Neural cell (in vitro differentiated cells): ENCODE measurements around the gene ZNF490. TPM values are rescaled to one million over a fixed set of nuclear protein-coding genes. Genes with fewer than 3 reads are reported as not detected.

Experiments used
- H2AFZ ChIP-seq: fragments of 200-600, 300-800 bp; sonication (generic), shearing (Covaris generic); 2 replicates; pipeline ENCODE4 v1.6.0; 2014; ENCODE audit warnings: low read depth, mild to moderate bottlenecking, antibody characterized with exemption, low read length, moderate library complexity
- H3F3A ChIP-seq: fragments of 200-600 bp; shearing (Covaris generic); 2 replicates; pipeline ENCODE4 v1.6.1; 2016; ENCODE audit warnings: mild to moderate bottlenecking, moderate library complexity, mixed read lengths, antibody characterized with exemption, low read length; ENCODE audit not compliant: insufficient read depth, poor library complexity, severe bottlenecking
- H3K27ac ChIP-seq: fragments of 200-600, 300-800 bp; sonication (generic), shearing (Covaris generic); 2 replicates; pipeline ENCODE4 v1.5.1; 2014; ENCODE audit warnings: mild to moderate bottlenecking, low read length, moderate library complexity
- H3K27me3 ChIP-seq: fragments of 300-800, 200-600 bp; sonication (generic), shearing (Covaris generic); 2 replicates; pipeline ENCODE4 v1.6.0; 2014; ENCODE audit warnings: mild to moderate bottlenecking, low read depth, low read length, moderate library complexity; ENCODE audit not compliant: insufficient read depth
- H3K36me3 ChIP-seq: fragments of 300-800, 200-600 bp; sonication (generic), shearing (Covaris generic); 2 replicates; pipeline ENCODE4 v1.5.1; 2014; ENCODE audit warnings: mild to moderate bottlenecking, antibody characterized with exemption, low read length, moderate library complexity; ENCODE audit not compliant: insufficient read depth
- H3K4me2 ChIP-seq: fragments of 300-800, 200-600 bp; sonication (generic), shearing (Covaris generic); 2 replicates; pipeline ENCODE4 v1.6.0; 2014; ENCODE audit warnings: mild to moderate bottlenecking, low read length
- H3K4me3 ChIP-seq: fragments of 300-800, 200-600 bp; sonication (generic), shearing (Covaris generic); 2 replicates; pipeline ENCODE4 v1.5.1; 2014; ENCODE audit warnings: mild to moderate bottlenecking, low read length, moderate library complexity
- H3K79me2 ChIP-seq: fragments of 200-600 bp; shearing (Covaris generic); replicated peaks from 2 replicates; pipeline ENCODE4 v1.6.0; 2014; ENCODE audit warnings: mild to moderate bottlenecking, low read length, moderate library complexity; ENCODE audit not compliant: insufficient read depth
- H3K9ac ChIP-seq: fragments of 300-800, 200-600 bp; sonication (generic), shearing (Covaris generic); 2 replicates; pipeline ENCODE4 v1.6.1; 2016; ENCODE audit warnings: mild to moderate bottlenecking, low read length, mixed read lengths
- H3K9me2 ChIP-seq: fragments of 200-600 bp; shearing (Covaris generic); 2 replicates; pipeline ENCODE4 v1.6.1; 2016; ENCODE audit warnings: mild to moderate bottlenecking, low read length, mixed read lengths; ENCODE audit not compliant: insufficient read depth
- H3K9me3 ChIP-seq: fragments of 200-600, 300-800 bp; sonication (generic), shearing (Covaris generic); 2 replicates; pipeline ENCODE4 v1.6.1; 2016; ENCODE audit warnings: mild to moderate bottlenecking, mixed run types, low read length, moderate library complexity, mixed read lengths
- H4K20me1 ChIP-seq: fragments of 200-600 bp; shearing (Covaris generic); 2 replicates; pipeline ENCODE4 v1.6.1; 2016; ENCODE audit warnings: mild to moderate bottlenecking, mixed run types; ENCODE audit not compliant: insufficient read depth
- EP300 ChIP-seq: fragments of 450-650 bp; conservative IDR thresholded peaks from 2 replicates; pipeline ENCODE4 v1.6.1; 2014; ENCODE audit warnings: antibody characterized with exemption, mild to moderate bottlenecking, moderate library complexity; ENCODE audit not compliant: poor library complexity, severe bottlenecking
- EZH2 ChIP-seq: fragments of 200-600, 300-800 bp; shearing (Covaris generic), sonication (generic); IDR thresholded peaks from 2 replicates; pipeline ENCODE4 v1.6.1; 2014; ENCODE audit warnings: antibody characterized with exemption, low read length, borderline replicate concordance, mild to moderate bottlenecking; ENCODE audit not compliant: insufficient read depth, poor library complexity, severe bottlenecking
- MXI1 ChIP-seq: fragments of 450-650 bp; conservative IDR thresholded peaks from 2 replicates; pipeline ENCODE4 v1.6.1; 2014; ENCODE audit warnings: antibody characterized with exemption, mild to moderate bottlenecking; ENCODE audit not compliant: poor library complexity, severe bottlenecking
- POLR2AphosphoS5 ChIP-seq: IDR thresholded peaks from 2 replicates; pipeline ENCODE4 v1.6.1; 2012
- RAD21 ChIP-seq: fragments of 450-650 bp; conservative IDR thresholded peaks from 2 replicates; pipeline ENCODE4 v1.6.1; 2014; ENCODE audit warnings: antibody characterized with exemption, mild to moderate bottlenecking, moderate library complexity
- SMC3 ChIP-seq: fragments of 450-650 bp; conservative IDR thresholded peaks from 2 replicates; pipeline ENCODE4 v1.6.1; 2014; ENCODE audit warnings: antibody characterized with exemption, mild to moderate bottlenecking, moderate library complexity; ENCODE audit not compliant: poor library complexity
- TAF1 ChIP-seq: IDR thresholded peaks from 2 replicates; pipeline ENCODE4 v1.6.1; 2012; ENCODE audit warnings: low read depth
- polyA plus RNA-seq: library from polyadenylated mRNA; depleted of rRNA; stranded (reverse); fragments of >200 nt; gene quantifications from 2 replicates; pipeline ENCODE4 v1.2.3, GENCODE V29; 2014
- TF ChIP-seq, protein P1 (sequence below): fragments of 450-650 bp; IDR thresholded peaks from 2 replicates; pipeline ENCODE4 v1.5.1; 2014; ENCODE audit warnings: antibody characterized with exemption, mild to moderate bottlenecking, moderate library complexity; ENCODE audit not compliant: poor library complexity, severe bottlenecking
- TF ChIP-seq, protein P2 (sequence below): IDR thresholded peaks from 2 replicates; pipeline ENCODE4 v1.6.1; 2012; ENCODE audit warnings: borderline replicate concordance

The ZNF490 gene
- polyA plus RNA-seq, 1 donor from 2014 or later, result 6.1 TPM

DNA sequence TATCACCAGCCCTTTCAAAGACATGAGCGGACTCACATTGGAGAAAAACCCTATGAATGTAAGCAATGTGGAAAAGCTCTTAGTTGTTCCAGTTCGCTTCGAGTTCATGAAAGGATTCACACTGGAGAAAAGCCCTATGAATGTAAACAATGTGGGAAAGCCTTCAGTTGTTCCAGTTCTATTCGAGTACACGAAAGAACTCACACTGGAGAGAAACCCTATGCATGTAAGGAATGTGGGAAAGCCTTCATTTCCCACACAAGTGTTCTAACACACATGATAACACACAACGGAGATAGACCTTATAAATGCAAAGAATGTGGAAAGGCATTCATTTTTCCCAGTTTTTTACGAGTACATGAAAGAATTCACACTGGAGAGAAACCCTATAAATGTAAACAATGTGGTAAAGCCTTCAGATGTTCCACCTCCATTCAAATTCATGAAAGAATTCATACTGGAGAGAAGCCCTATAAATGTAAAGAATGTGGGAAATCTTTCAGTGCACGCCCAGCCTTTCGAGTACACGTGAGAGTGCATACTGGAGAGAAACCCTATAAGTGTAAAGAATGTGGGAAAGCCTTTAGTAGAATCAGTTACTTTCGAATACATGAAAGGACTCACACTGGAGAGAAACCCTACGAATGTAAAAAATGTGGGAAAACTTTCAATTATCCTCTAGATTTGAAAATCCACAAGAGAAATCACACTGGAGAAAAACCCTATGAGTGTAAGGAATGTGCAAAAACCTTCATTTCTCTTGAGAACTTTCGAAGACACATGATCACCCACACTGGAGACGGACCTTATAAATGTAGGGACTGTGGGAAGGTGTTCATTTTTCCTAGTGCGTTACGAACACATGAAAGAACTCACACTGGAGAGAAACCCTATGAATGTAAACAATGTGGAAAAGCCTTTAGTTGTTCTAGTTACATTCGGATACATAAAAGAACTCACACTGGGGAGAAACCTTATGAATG, 17.7 kb upstream of the ZNF490 start:
- Histone ChIP-seq H3K9me2 (no peaks in the 10 kb centered on the region), H3K4me3 (no peak overlapping the region), H3K4me2 (no peak overlapping the region), H2AFZ (no peak overlapping the region), H3K9me3 (peaks cover 10% of the 10 kb centered on the region), H4K20me1 (no peaks in the 10 kb centered on the region), H3K27ac (no peak overlapping the region), H3F3A (no peaks in the 10 kb centered on the region), H3K27me3 (no peaks in the 10 kb centered on the region), H3K79me2 (no peaks in the 10 kb centered on the region), H3K36me3 (peaks cover 24% of the 10 kb centered on the region), H3K9ac (no peak overlapping the region)
- no peak for TF ChIP-seq SMC3
- TF ChIP-seq RAD21, result no peak
- TF ChIP-seq, protein P1, sequence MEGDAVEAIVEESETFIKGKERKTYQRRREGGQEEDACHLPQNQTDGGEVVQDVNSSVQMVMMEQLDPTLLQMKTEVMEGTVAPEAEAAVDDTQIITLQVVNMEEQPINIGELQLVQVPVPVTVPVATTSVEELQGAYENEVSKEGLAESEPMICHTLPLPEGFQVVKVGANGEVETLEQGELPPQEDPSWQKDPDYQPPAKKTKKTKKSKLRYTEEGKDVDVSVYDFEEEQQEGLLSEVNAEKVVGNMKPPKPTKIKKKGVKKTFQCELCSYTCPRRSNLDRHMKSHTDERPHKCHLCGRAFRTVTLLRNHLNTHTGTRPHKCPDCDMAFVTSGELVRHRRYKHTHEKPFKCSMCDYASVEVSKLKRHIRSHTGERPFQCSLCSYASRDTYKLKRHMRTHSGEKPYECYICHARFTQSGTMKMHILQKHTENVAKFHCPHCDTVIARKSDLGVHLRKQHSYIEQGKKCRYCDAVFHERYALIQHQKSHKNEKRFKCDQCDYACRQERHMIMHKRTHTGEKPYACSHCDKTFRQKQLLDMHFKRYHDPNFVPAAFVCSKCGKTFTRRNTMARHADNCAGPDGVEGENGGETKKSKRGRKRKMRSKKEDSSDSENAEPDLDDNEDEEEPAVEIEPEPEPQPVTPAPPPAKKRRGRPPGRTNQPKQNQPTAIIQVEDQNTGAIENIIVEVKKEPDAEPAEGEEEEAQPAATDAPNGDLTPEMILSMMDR, result no peak
- no peak for TF ChIP-seq EZH2
- no peak for TF ChIP-seq POLR2AphosphoS5
- TF ChIP-seq, protein P2, sequence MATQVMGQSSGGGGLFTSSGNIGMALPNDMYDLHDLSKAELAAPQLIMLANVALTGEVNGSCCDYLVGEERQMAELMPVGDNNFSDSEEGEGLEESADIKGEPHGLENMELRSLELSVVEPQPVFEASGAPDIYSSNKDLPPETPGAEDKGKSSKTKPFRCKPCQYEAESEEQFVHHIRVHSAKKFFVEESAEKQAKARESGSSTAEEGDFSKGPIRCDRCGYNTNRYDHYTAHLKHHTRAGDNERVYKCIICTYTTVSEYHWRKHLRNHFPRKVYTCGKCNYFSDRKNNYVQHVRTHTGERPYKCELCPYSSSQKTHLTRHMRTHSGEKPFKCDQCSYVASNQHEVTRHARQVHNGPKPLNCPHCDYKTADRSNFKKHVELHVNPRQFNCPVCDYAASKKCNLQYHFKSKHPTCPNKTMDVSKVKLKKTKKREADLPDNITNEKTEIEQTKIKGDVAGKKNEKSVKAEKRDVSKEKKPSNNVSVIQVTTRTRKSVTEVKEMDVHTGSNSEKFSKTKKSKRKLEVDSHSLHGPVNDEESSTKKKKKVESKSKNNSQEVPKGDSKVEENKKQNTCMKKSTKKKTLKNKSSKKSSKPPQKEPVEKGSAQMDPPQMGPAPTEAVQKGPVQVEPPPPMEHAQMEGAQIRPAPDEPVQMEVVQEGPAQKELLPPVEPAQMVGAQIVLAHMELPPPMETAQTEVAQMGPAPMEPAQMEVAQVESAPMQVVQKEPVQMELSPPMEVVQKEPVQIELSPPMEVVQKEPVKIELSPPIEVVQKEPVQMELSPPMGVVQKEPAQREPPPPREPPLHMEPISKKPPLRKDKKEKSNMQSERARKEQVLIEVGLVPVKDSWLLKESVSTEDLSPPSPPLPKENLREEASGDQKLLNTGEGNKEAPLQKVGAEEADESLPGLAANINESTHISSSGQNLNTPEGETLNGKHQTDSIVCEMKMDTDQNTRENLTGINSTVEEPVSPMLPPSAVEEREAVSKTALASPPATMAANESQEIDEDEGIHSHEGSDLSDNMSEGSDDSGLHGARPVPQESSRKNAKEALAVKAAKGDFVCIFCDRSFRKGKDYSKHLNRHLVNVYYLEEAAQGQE, result no peak
- no peak for TF ChIP-seq TAF1
- TF ChIP-seq MXI1, result no peak
- no peak for TF ChIP-seq EP300

DNA sequence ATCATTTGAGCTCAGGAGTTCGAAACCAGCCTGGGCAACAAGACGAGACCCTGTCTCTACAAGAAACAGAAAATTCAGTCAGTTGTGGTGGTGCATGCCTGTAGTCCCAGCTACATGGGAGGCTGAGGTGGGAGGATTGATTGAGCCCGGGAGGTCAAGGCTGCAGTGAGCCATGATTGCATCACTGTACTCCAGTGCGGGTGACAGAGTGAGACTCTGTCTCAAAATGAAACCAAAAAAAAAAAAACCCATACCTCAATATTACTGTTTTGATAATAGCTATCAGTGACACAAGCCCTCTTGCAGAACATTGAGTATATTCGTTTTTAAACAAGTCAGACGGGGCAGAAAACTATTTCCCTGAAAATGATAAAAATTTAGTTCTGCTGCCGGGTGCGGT, 16.3 kb upstream of the ZNF490 start:
- H3K9me3 ChIP-seq, result peaks cover 10% of the 10 kb centered on the region

More for the DNA sequence above, 16.3 kb upstream of the ZNF490 start:
- Histone ChIP-seq H2AFZ (no peak overlapping the region), H3F3A (no peaks in the 10 kb centered on the region), H3K36me3 (peaks cover 24% of the 10 kb centered on the region), H3K9me2 (no peaks in the 10 kb centered on the region), H4K20me1 (no peaks in the 10 kb centered on the region), H3K27ac (no peak overlapping the region), H3K4me2 (no peak overlapping the region), H3K4me3 (no peak overlapping the region), H3K27me3 (no peaks in the 10 kb centered on the region), H3K9ac (no peak overlapping the region), H3K79me2 (no peaks in the 10 kb centered on the region)
- TF ChIP-seq POLR2AphosphoS5 (no peak), TAF1 (no peak), EP300 (no peak), RAD21 (no peak), EZH2 (no peak), SMC3 (no peak), MXI1 (no peak)
- TF ChIP-seq, protein P2, result no peak
- TF ChIP-seq, protein P1, result no peak
